Sigmoid colon (tissue), 7 donors: Measurements from ENCODE around the gene PGBD2. TPM values are rescaled to one million over a fixed set of nuclear protein-coding genes. Genes with fewer than 3 reads are reported as not detected.
"Not testable (repeated sequence)": the region's sequence is repeated elsewhere in the genome, so short reads cannot be mapped to it uniquely, and the experiment has no call there.

Experiments used
- DNase-seq: peaks from one replicate; pipeline ENCODE4 v3.0.0-alpha.2; 2019
- H3K27ac ChIP-seq, 4 donors: fragments of 200-600 bp; sonication (generic); one replicate each; pipeline ENCODE4 v1.5.1; 2016 to 2019; ENCODE audit warnings: mild to moderate bottlenecking in 1 of 4
- H3K27me3 ChIP-seq, 3 donors: fragments of 200-600 bp; sonication (generic); one replicate each; pipeline ENCODE4 v1.5.1; 2019; ENCODE audit warnings: mild to moderate bottlenecking in 1 of 3
- H3K36me3 ChIP-seq, 4 donors: fragments of 200-600 bp; sonication (generic); one replicate each; pipeline ENCODE4 v1.5.1; 2016 to 2019
- H3K4me1 ChIP-seq, 4 donors: fragments of 200-600 bp; sonication (generic); one replicate each; pipeline ENCODE4 v1.5.1; 2017 to 2019
- H3K4me3 ChIP-seq, 4 donors: fragments of 200-600 bp; sonication (generic); one replicate each; pipeline ENCODE4 v1.5.1; 2017 to 2019; ENCODE audit warnings: mild to moderate bottlenecking in 2 of 4, moderate library complexity in 1 of 4
- H3K9me3 ChIP-seq, 4 donors: fragments of 200-600 bp in 3 of 4; sonication (generic) in 3 of 4; one replicate each; pipeline versions ENCODE4 v1.5.1 to v1.6.1; 2013 to 2019
- POLR2AphosphoS5 ChIP-seq, 4 donors: sonication (generic); formaldehyde crosslinking; IDR thresholded peaks; one replicate each; pipeline ENCODE4 v1.6.1; 2017; ENCODE audit warnings: antibody characterized with exemption in 4 of 4
- WGBS, 2 donors: extraction: QIAGEN DNeasy Blood & Tissue Kit; methylation state at CpG; one replicate each; pipeline ENCODE4 v1.1.7; 2013; 5-methylcytosine and 5-hydroxymethylcytosine counted together
- intact Hi-C: fragments of 100-400 bp; cut with DNase I; formaldehyde crosslinking; loops from one replicate; pipeline ENCODE4 v1.15.1; 2023
- polyA plus RNA-seq, 3 donors: library from polyadenylated mRNA; stranded (reverse); fragments of 200-250 nt; gene quantifications; one replicate each; pipeline ENCODE4 v1.2.3, GENCODE V29; 2013
- small RNA-seq, 3 donors: library from RNA; depleted of rRNA; stranded (forward); fragments of <200 nt; gene quantifications; one replicate each; pipeline ENCODE3, GENCODE V24; 2016
- total RNA-seq, 4 donors: library from RNA; depleted of rRNA; stranded (reverse); fragments of >200 nt; gene quantifications; one replicate each; pipeline ENCODE4 v1.1.0, GENCODE V29; 2016
- TF ChIP-seq, protein P1 (sequence below), 4 experiments: fragments of 450-650 bp in 3 of 4; fragments of 200-600 bp in 1 of 4; IDR thresholded peaks; one replicate each; pipeline ENCODE4 v1.5.1; 2016 to 2019; ENCODE audit warnings: antibody characterized with exemption in 4 of 4, mild to moderate bottlenecking in 3 of 4, moderate library complexity in 2 of 4
- donor health status: healthy with polysubstance abuse.
- donor health status: Bipolar disorder and iron deficiency.
- donor health status: healthy.

The PGBD2 gene
- total and polyA plus RNA-seq, 7 donors, result 3.0 to 6.0 (median 5.0) TPM

DNA sequence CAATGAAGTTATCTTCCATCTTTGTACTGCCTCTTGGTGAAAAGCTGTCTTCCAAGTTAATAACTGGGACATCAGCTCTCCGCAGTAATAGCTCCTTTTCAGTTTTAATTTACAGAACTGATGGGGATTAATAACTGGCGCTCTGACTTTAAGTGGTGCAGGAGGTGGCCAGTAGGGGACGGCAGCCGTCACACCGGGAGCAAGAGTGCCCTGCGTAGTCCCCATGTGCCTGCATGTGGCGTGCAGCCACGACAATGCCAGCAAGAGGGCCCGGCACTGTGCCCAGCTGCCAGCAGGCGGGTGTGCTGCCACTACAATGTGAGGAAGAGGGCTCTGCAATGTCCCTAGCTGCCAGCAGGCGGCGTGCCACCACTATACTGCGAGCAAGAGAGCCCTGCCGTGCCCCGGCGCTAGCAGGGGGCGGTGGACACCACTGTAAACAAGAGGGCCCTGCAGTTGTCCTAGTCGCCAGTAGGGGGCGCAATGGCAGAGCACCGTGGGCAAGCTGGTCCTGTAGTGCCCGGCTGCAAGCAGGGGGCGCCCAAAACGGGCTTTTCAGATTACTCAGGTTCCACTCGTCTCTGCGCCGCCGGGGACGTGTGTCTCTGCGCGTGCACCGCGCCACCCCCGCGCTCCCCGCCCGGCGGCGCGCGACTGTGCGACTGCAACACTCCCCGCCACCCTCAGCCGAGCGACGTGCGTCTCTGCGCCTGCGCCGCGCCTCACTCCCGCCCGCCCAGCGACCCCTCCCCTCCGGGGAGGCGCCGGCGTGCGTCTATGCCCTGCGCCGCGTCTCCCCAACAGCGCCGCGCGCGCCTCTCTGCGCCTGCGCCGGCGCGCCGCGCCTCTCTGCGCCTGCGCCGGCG lies 38.3 kb downstream of the PGBD2 start:
- H3K9me3 ChIP-seq, H3K36me3 ChIP-seq, DNase-seq, intact Hi-C loops, H3K27me3 ChIP-seq, H3K4me1 ChIP-seq, H3K4me3 ChIP-seq: not testable (repeated sequence)
- TF ChIP-seq, protein P1, sequence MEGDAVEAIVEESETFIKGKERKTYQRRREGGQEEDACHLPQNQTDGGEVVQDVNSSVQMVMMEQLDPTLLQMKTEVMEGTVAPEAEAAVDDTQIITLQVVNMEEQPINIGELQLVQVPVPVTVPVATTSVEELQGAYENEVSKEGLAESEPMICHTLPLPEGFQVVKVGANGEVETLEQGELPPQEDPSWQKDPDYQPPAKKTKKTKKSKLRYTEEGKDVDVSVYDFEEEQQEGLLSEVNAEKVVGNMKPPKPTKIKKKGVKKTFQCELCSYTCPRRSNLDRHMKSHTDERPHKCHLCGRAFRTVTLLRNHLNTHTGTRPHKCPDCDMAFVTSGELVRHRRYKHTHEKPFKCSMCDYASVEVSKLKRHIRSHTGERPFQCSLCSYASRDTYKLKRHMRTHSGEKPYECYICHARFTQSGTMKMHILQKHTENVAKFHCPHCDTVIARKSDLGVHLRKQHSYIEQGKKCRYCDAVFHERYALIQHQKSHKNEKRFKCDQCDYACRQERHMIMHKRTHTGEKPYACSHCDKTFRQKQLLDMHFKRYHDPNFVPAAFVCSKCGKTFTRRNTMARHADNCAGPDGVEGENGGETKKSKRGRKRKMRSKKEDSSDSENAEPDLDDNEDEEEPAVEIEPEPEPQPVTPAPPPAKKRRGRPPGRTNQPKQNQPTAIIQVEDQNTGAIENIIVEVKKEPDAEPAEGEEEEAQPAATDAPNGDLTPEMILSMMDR (IDR thresholded peaks at IDR 0.05), result peak in 1 of 4 experiments; percentile 14
- peak overlapping the region in 1 of 4 donors; percentile 22 for H3K27ac ChIP-seq
- 79 to 81% methylated on average over 38 to 39 of the region's 77 CpGs for WGBS, 2 donors

GRCh38 chr1:248945000-248945423 lies 39.0 kb downstream of the PGBD2 start:
- DNase-seq, H3K4me3 ChIP-seq, H3K27me3 ChIP-seq, intact Hi-C loops, H3K27ac ChIP-seq, H3K4me1 ChIP-seq, H3K9me3 ChIP-seq, H3K36me3 ChIP-seq: not testable (repeated sequence)
- WGBS, 2 donors, result 78 to 90% methylated on average over 16 to 21 of the region's 33 CpGs
- peak in 1 of 4 donors; percentile 13 for TF ChIP-seq POLR2AphosphoS5 (IDR thresholded peaks at IDR 0.05)

DNA sequence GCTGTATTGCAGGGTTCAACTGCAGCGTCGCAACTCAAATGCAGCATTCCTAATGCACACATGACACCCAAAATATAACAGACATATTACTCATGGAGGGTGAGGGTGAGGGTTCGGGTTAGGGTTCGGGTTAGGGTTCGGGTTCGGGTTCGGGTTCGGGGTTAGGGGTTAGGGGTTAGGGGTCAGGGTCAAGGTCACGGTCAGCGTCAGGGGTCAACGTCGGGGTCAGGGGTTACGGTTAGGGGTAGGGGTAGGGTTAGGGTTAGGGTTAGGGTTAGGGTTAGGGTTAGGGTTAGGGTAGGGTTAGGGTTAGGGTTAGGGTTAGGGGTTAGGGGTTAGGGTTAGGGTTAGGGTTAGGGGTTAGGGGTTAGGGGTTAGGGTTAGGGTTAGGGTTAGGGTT lies 39.4 kb downstream of the PGBD2 start:
- H3K27ac ChIP-seq, H3K4me3 ChIP-seq, H3K9me3 ChIP-seq, H3K4me1 ChIP-seq, H3K27me3 ChIP-seq, H3K36me3 ChIP-seq, intact Hi-C loops: not testable (repeated sequence)
- 69 to 85% methylated on average over 9 to 12 of the region's 13 CpGs for WGBS, 2 donors
- peak; percentile 78 for DNase-seq

GRCh38 chr1:248945856-248946416 lies 39.9 kb downstream of the PGBD2 start:
- H3K4me3 ChIP-seq, H3K27ac ChIP-seq, DNase-seq, H3K27me3 ChIP-seq, intact Hi-C loops, H3K36me3 ChIP-seq, H3K9me3 ChIP-seq, H3K4me1 ChIP-seq: not testable (repeated sequence)

Small RNA genes lying within 50 kb of the gene (small RNA-seq; reads per million reads assigned to genes)
- gene RNU6-1205P, result 0 reads per million in 3 donors

Other genes with a start within 250 kb of the PGBD2 start
- gene OR14I1, start 203.5 kb upstream of the PGBD2 start, total RNA-seq, result not detected
- gene OR14I1, start 203.5 kb upstream of the PGBD2 start, polyA plus RNA-seq, result not detected
- 1 to 10 TPM in 1 of 4 donors, under 1 TPM in 1, not detected in 2; 0.36 to 1.1 TPM for gene LYPD8, start 150.5 kb upstream of the PGBD2 start, total RNA-seq
- 100 to 1,000 TPM; 111 to 237 (median 176) TPM for gene LYPD8, start 150.5 kb upstream of the PGBD2 start, polyA plus RNA-seq
- 10 to 100 TPM; 13.7 to 18.3 (median 15.3) TPM for gene SH3BP5L, start 80.3 kb upstream of the PGBD2 start, total RNA-seq
- gene SH3BP5L, start 80.3 kb upstream of the PGBD2 start, polyA plus RNA-seq, result 10 to 100 TPM; 16.2 to 23.5 (median 19.0) TPM
- 10 to 100 TPM; 17.5 to 31.1 (median 22.5) TPM for gene ZNF672, start 68.0 kb upstream of the PGBD2 start, total RNA-seq
- gene ZNF672, start 68.0 kb upstream of the PGBD2 start, polyA plus RNA-seq, result 10 to 100 TPM; 14.4 to 25.6 (median 17.6) TPM
- 10 to 100 TPM; 23.5 to 59.8 (median 30.9) TPM for gene ZNF692, start 47.1 kb upstream of the PGBD2 start, total RNA-seq
- gene ZNF692, start 47.1 kb upstream of the PGBD2 start, polyA plus RNA-seq, result 10 to 100 TPM in 2 of 3 donors, 1 to 10 TPM in 1; 5.4 to 63.2 (median 10.4) TPM